ENCODE data around the gene TAS1R2.
"Not testable (repeated sequence)": the region's sequence is repeated elsewhere in the genome, so short reads cannot be mapped to it uniquely, and the experiment has no call there.

TAS1R2 gene

GRCh38 chr1:18859560-18859959 is at the start of gene TAS1R2:
Gene TAS1R2, minus strand, starts transcription at chr1:18859660. Its CDS starts 0 bp downstream, at chr1:18859660.
- DNase-seq (ENCODE audit: low spot score), result no peak

- no peak for DNase-seq (ENCODE audit: low spot score)
Observed at GRCh38 chr1:18907917-18908845, 48.7 kb upstream of the TAS1R2 start.

- peak; percentile 60 for DNase-seq (ENCODE audit: low spot score)
Observed at GRCh38 chr1:18907021-18907916, 47.8 kb upstream of the TAS1R2 start.

- DNase-seq (ENCODE audit: low spot score), result no peak
Observed at GRCh38 chr1:18903291-18903756, 43.9 kb upstream of the TAS1R2 start.

GRCh38 chr1:18902523-18903290 is 43.2 kb upstream of the TAS1R2 start, which contains the start of gene ALDH4A1:
Gene ALDH4A1, minus strand, starts transcription at chr1:18902555. Its CDS starts 32 bp downstream, at chr1:18902523.
- DNase-seq (ENCODE audit: low spot score), result peak; percentile 98

- DNase-seq (ENCODE audit: low spot score), result no peak
Observed at GRCh38 chr1:18901952-18902522, 42.6 kb upstream of the TAS1R2 start.

- DNase-seq (ENCODE audit: low spot score), result no peak
Observed at GRCh38 chr1:18901147-18901951, 41.9 kb upstream of the TAS1R2 start.

- no peak for DNase-seq (ENCODE audit: low spot score)
Observed at GRCh38 chr1:18900303-18900841, 40.9 kb upstream of the TAS1R2 start.

GRCh38 chr1:18899363-18900049 is 40.0 kb upstream of the TAS1R2 start:
- DNase-seq (ENCODE audit: low spot score), result no peak

GRCh38 chr1:18898567-18898966 is 39.1 kb upstream of the TAS1R2 start:
- no peak for DNase-seq (ENCODE audit: low spot score)

- no peak for DNase-seq (ENCODE audit: low spot score)
Observed at GRCh38 chr1:18895317-18895716, 35.9 kb upstream of the TAS1R2 start.

GRCh38 chr1:18893120-18893519 is 33.7 kb upstream of the TAS1R2 start:
- DNase-seq (ENCODE audit: low spot score), result no peak

- not testable (repeated sequence) for DNase-seq (ENCODE audit: low spot score)
Observed at GRCh38 chr1:18891858-18892257, 32.4 kb upstream of the TAS1R2 start.

- no peak for DNase-seq (ENCODE audit: low spot score)
Observed at GRCh38 chr1:18891426-18891780, 31.9 kb upstream of the TAS1R2 start.

- DNase-seq (ENCODE audit: low spot score), result no peak
Observed at GRCh38 chr1:18890706-18891425, 31.4 kb upstream of the TAS1R2 start.

- no peak for DNase-seq (ENCODE audit: low spot score)
Observed at GRCh38 chr1:18886003-18886335, 26.5 kb upstream of the TAS1R2 start.

- no peak for DNase-seq (ENCODE audit: low spot score)
Observed at GRCh38 chr1:18885311-18886002, 26.0 kb upstream of the TAS1R2 start.

GRCh38 chr1:18884727-18885126 is 25.3 kb upstream of the TAS1R2 start:
- DNase-seq (ENCODE audit: low spot score), result no peak

- DNase-seq (ENCODE audit: low spot score), result no peak
Observed at GRCh38 chr1:18884419-18884717, 24.9 kb upstream of the TAS1R2 start.

All from COLO829 (cell line).